GM18951 (cell line): ENCODE results near the gene CTSV.
"Not testable (repeated sequence)": the region's sequence is repeated elsewhere in the genome, so short reads cannot be mapped to it uniquely, and the experiment has no call there.

ENCODE experiments used
- in situ Hi-C: fragments of 300-500 bp; cut with MboI; formaldehyde crosslinking; loops from one replicate; pipeline ENCODE4 v1.12.0; 2022; ENCODE audit warnings: low sequenced_read_pairs, mixed read lengths, inconsistent platforms; ENCODE audit not compliant: unreplicated experiment

CTSV gene

GRCh38 chr9:96989747-96990318 lies 49.1 kb downstream of the CTSV start:
- in situ Hi-C loops: not testable (repeated sequence)

DNA sequence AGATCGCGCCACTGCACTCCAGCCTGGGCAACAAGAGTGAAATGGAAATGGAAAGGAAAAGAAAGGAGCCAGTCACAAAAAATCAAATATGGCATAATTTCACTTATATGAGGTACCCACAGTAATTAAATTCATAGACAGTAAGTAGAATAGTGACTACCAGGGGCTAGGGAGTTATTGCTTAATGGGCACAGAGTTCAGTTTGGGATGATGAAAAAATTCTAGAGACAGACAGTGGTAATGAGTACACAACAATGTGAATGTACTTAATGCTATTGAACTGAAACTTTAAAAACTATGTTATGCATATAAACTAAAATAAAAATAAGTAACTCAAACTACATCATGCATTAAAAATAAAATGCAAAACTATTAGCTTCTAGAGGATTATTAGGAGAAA lies 54.1 kb downstream of the CTSV start:
- in situ Hi-C loops: not testable (repeated sequence)

DNA sequence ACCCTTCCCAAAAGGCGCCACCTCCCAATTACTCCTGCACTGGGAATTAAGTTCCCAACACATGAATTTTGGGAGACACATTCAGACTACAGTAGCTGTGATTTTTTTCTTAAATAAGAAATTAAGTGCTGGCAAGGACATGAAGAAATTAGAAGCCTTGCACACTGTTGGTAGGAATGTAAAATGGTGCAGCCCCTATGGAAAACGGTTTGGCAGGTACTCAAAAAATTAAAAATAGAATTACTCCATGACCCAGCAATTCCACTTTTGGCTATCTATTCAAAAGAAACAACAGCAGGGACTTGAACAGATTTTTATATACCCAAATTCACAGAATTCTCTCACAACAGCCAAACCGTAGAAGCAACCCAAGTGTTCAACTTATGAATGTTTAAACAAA lies 54.8 kb downstream of the CTSV start:
- in situ Hi-C loops: not testable (repeated sequence)

DNA sequence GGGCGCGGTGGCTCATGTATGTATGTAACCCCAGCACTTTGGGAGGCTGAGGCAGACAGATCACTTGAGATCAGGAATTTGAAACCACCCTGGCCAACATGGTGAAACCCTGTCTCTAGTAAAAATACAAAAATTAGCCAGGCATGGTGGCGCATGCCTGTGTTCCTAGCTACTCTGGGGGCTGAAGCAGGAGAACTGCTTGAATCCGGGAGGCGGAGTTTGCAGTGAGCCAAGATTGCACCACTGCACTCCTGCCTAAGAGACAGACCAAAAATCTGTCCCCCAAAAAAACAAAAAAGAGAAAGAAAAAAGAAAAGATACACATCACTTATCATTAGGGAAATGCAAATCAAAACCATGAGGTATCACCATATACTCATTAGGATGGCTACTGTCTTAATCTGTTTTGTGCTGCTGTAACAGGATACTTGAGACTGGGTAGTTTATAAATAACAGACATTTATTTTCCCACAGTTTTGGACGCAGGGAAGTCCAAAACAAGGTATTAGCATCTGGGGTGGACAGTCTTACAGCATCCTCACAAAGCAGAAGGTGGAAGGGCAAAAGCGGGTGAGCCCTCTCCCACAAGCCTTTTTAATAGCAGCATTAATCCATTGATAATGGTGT lies 55.3 kb downstream of the CTSV start:
- in situ Hi-C loops: not testable (repeated sequence)
